ENCODE results near the gene ABCA1. TPM values are rescaled to one million over a fixed set of nuclear protein-coding genes. Genes with fewer than 3 reads are reported as not detected.
A peak's percentile ranks its signal among the peaks of the same experiment; 100 is the strongest.

ABCA1 gene
- total RNA-seq, 2 donors from 2014 or later, result 7.9 to 19.2 TPM

- Histone ChIP-seq H3K4me3 (no peak overlapping the region), H3K9me3 (no peaks in the 10 kb centered on the region), H3K36me3 (peaks cover 21% of the 10 kb centered on the region), H3K27me3 (no peaks in the 10 kb centered on the region), H3K27ac (no peak overlapping the region), H3K4me1 (peaks cover 0 to 43% of the 10 kb centered on the region in 2 donors)
- no peak for DNase-seq (ENCODE audit: low spot score)
- no peak for TF ChIP-seq CTCF (IDR thresholded peaks at IDR 0.05)
Measured at GRCh38 chr9:104871961-104872527, 55.9 kb downstream of the ABCA1 start.

- Histone ChIP-seq H3K4me1 (peaks cover 0 to 47% of the 10 kb centered on the region in 2 donors), H3K27me3 (no peaks in the 10 kb centered on the region), H3K36me3 (peaks cover 14% of the 10 kb centered on the region), H3K27ac (peak overlapping the region; percentile 57 to 60), H3K4me3 (no peak overlapping the region), H3K9me3 (no peaks in the 10 kb centered on the region)
- TF ChIP-seq CTCF (IDR thresholded peaks at IDR 0.05), result no peak
- DNase-seq (ENCODE audit: low spot score), result no peak
Measured at GRCh38 chr9:104869811-104870210, 58.1 kb downstream of the ABCA1 start.

GRCh38 chr9:104868687-104869404 is 59.1 kb downstream of the ABCA1 start:
- Histone ChIP-seq H3K9me3 (no peaks in the 10 kb centered on the region), H3K27ac (peak overlapping the region; percentile 57 to 60), H3K36me3 (peaks cover 14% of the 10 kb centered on the region), H3K4me1 (peaks cover 0 to 46% of the 10 kb centered on the region in 2 donors), H3K4me3 (no peak overlapping the region), H3K27me3 (no peaks in the 10 kb centered on the region)
- no peak for TF ChIP-seq CTCF (IDR thresholded peaks at IDR 0.05)
- no peak for DNase-seq (ENCODE audit: low spot score)

GRCh38 chr9:104868303-104868686 is 59.7 kb downstream of the ABCA1 start:
- H3K9me3 ChIP-seq, result no peaks in the 10 kb centered on the region
- peaks cover 14% of the 10 kb centered on the region for H3K36me3 ChIP-seq
- no peak for TF ChIP-seq CTCF (IDR thresholded peaks at IDR 0.05)
- no peak overlapping the region for H3K4me3 ChIP-seq
- peak overlapping the region; percentile 57 to 60 for H3K27ac ChIP-seq
- H3K27me3 ChIP-seq, result no peaks in the 10 kb centered on the region
- peaks cover 0 to 46% of the 10 kb centered on the region in 2 donors for H3K4me1 ChIP-seq
- no peak for DNase-seq (ENCODE audit: low spot score)

GRCh38 chr9:104866191-104866590 is 61.8 kb downstream of the ABCA1 start:
- no peak for DNase-seq (ENCODE audit: low spot score)
- H3K27ac ChIP-seq, result no peak overlapping the region
- H3K4me3 ChIP-seq, result no peak overlapping the region
- H3K4me1 ChIP-seq, result peaks cover 0 to 42% of the 10 kb centered on the region in 2 donors
- H3K9me3 ChIP-seq, result no peaks in the 10 kb centered on the region
- peaks cover 14% of the 10 kb centered on the region for H3K36me3 ChIP-seq
- no peak for TF ChIP-seq CTCF (IDR thresholded peaks at IDR 0.05)
- H3K27me3 ChIP-seq, result no peaks in the 10 kb centered on the region
